ENCODE measurements around the gene ITGA6.

DNA sequence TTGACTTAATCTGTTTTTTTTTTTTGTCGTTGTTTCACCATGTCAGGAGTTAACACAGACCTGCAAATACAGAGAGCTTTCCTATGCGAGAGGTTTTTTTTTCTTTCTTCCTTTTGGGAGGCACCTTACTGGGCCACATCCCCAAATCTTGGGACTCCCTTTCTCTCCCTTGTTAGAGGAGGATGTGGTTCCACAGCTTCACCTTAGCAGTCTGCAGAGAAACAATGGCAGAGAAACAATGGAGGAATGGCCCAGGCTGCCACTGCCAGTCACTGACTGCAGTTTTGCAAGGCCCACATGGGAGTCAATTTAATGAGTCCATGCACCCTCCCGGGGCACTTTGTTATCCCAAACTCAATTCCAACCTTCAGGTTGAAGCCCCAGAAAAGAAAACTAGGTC is 107.7 kb downstream of the ITGA6 start:
- TF ChIP-seq, protein P1, sequence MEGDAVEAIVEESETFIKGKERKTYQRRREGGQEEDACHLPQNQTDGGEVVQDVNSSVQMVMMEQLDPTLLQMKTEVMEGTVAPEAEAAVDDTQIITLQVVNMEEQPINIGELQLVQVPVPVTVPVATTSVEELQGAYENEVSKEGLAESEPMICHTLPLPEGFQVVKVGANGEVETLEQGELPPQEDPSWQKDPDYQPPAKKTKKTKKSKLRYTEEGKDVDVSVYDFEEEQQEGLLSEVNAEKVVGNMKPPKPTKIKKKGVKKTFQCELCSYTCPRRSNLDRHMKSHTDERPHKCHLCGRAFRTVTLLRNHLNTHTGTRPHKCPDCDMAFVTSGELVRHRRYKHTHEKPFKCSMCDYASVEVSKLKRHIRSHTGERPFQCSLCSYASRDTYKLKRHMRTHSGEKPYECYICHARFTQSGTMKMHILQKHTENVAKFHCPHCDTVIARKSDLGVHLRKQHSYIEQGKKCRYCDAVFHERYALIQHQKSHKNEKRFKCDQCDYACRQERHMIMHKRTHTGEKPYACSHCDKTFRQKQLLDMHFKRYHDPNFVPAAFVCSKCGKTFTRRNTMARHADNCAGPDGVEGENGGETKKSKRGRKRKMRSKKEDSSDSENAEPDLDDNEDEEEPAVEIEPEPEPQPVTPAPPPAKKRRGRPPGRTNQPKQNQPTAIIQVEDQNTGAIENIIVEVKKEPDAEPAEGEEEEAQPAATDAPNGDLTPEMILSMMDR (IDR thresholded peaks at IDR 0.05; ENCODE audit: poor library complexity) = no peak
- TF ChIP-seq EZH2 (IDR thresholded peaks at IDR 0.05; ENCODE audit: borderline replicate concordance) = no peak
